LHCN-M2 (cell line): ENCODE data around the gene GNB1L. TPM values are rescaled to one million over a fixed set of nuclear protein-coding genes. Genes with fewer than 3 reads are reported as not detected.
A peak's percentile ranks its signal among the peaks of the same experiment; 100 is the strongest.
"Not testable (repeated sequence)": the region's sequence is repeated elsewhere in the genome, so short reads cannot be mapped to it uniquely, and the experiment has no call there.

ENCODE experiments used
- DNase-seq: peaks from one replicate; pipeline ENCODE4 v3.0.0-alpha.2; 2012; ENCODE audit warnings: low read depth
- total RNA-seq: library from RNA; depleted of rRNA; stranded (reverse); fragments of >200 nt; gene quantifications from 2 replicates; pipeline ENCODE4 v1.2.3, GENCODE V29; 2014

Gene GNB1L
- total RNA-seq, 1 experiment from 2014 or later, result 11.3 TPM

- no peak for DNase-seq
Observed at GRCh38 chr22:19890502-19891316, 36.0 kb upstream of the GNB1L start.

- no peak for DNase-seq
Observed at GRCh38 chr22:19889951-19890350, 35.3 kb upstream of the GNB1L start.

DNA sequence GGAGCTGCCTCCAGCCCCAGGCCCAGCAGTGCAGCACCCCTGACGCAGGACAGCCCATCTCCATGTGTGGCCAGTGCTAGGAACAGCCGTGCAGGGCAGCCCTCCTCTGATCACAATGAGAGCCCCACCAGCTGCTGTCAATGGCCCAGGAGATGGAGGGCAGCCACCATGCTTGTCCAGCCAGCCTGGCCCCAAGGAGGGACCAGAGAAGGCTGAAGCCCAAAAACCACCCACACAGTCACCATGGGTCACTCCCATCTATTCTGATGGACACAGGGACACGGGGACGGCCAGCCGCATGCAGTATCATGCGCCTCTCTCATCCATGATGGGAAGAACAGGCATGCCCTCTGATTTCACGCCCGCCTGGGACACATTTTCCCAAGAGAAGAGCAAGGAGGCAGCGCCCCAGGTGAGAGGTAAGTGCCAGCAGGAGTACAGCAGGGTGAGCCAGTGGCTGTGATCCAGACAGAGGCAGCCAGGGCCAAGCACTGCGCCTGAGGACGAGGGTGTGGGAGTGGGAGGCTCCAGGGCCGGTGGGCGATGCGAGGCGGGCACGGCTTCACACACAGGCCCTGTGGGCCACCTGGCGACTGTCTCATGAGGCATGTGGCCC lies 33.6 kb upstream of the GNB1L start:
- no peak for DNase-seq

GRCh38 chr22:19887256-19887985 lies 32.7 kb upstream of the GNB1L start:
- no peak for DNase-seq

DNA sequence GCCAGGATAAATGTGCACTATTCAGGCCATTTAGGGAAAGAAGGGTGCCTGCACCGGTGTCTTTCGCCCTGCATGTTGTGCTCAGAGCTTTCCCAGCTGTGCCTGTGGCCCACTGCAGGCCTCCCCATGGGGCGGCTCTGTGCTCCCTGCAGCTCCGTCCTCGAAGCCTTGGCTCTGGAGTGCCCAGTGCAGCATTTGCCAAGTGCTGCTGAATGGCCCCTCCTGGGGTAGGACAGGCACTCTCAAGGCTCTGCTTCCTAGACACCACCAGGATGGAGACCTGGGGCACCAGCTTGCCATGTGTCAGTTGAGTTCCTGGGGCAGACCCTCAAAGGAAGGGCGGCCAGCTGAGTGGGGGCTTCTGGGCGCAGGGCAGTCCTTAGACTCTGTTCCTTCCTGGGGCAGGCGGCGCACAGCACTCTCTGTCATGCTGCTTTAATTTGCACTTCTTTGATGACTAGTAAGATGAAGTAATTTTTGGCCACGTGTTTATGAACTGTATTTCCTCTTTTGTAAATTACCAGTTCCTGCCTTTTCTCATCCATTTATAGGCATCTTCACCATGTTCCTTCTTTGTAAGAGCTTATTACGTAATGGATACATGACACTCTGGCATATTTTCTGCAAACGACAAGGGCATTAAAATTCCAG lies 32.1 kb upstream of the GNB1L start:
- no peak for DNase-seq

DNA sequence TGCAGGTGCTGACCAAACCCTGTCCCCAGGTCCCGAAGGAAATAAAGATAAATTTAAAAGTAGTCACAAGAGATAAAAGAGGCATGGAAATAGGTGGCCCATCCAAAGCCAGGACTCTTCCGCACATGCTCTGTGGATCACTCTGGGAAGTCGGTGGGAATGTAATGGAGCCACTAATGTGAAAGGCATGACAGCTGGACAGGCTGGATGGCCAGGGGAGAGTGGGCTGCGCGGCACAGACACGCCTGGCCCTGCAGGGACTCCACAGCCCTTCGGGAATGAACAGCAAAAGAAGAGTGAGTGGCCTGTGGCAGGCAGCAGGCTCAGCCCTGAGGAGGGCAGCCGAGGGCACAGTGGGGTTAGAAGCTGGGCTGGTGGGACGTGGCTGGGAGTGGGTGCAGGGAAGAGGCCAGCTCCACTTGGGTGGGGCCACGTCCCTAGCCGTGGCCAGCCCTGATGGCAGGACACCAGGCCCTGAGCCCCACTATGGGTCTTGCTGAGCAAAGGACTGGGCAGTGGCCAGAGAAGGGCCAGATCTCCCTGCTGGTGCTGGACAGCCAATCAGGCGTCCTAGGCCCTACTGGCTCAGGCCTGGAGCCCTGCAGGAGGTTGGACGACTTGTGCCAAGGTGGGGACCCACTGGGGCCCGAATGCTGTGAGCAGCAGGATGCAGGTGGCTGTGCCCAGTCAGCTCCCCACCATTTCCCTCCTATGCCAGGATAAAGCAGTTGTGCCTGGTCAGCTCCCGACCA lies 31.3 kb upstream of the GNB1L start:
- peak; percentile 70 for DNase-seq

DNA sequence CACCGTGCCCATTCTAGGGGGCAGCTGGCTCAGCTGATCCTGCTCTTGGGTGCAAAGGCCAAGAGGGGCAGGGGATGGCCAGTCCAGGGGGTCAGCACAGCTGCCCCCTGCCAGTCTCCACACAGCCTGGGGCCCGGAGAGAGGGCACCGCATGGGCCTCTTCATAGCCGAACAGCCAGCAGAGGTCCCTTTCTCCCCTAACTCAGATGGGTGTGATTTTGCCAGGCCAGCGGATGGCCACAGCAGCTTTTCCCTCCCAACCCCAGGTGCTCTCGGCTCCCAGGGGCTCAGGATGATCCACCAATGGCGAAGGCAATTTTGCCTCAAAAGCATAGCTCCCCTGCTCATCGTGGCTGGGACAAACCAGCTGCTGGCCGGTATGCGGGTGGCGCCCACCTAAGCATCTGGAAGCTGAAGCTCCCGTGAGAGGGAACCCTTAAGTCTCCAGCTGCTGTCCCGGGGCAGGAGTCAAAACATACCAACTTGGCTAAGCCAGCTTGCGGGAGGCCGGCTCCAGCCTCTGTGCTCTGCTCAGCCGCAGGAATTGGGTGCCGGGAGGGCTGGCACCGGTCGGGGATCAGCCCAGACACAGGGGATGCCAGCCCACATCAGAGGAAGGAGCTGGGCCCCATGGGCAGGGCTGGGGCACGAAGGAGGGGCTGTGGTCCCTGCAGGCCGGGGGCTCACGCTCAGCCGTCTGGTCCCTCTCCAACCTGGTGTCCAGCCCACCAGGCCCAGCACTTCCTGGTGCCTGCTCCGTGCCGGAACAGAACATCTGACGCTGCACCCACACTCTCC lies 30.5 kb upstream of the GNB1L start:
- peak; percentile 87 for DNase-seq

- DNase-seq, result no peak
Observed at GRCh38 chr22:19884161-19884953, 29.7 kb upstream of the GNB1L start.

GRCh38 chr22:19883446-19883845 lies 28.8 kb upstream of the GNB1L start:
- DNase-seq, result not testable (repeated sequence)

DNA sequence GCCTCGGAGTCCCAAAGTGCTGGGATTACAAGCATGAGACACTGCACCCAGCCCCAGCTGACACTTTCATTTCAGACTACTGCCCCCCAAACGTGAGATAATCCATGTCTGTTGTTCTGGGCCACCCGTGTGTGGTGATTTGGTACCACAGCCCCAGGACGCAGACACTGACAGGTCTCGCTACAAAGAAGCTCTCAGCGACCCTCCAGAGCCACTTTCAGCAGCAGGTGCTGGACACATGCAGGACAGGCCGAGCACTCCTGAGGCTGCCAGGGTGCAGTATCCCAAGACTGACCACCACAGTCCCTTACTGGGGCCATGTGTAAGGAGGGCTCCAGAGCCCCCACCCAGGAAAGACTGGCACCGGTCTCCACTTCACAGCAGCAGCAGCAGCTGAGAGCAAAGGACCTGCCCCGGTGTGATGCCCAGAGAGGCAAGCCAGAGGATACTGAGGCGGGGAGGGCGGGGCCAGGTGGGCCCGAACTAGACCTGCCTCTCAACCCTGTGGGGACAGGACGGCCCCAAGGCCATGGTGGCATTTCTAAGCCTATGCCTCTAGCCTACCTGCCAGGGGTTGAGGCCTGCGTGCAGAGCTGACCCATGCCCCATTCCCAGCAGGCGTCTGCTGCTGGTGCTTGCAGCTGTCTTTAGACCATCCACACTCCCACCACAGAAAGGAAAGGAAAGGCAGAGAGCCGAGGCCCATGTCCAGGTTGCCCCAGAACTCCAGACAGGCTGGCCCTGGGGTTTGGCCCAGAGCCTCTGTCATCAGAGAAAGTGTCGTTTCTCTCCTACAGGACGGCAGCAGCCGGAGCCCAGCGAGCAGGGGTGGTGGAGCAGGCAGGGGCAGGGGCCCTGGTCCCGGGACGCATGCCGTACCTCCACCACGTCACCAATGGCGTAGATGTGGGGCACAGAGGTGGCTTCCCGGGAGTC lies 28.0 kb upstream of the GNB1L start:
- DNase-seq, result no peak

DNA sequence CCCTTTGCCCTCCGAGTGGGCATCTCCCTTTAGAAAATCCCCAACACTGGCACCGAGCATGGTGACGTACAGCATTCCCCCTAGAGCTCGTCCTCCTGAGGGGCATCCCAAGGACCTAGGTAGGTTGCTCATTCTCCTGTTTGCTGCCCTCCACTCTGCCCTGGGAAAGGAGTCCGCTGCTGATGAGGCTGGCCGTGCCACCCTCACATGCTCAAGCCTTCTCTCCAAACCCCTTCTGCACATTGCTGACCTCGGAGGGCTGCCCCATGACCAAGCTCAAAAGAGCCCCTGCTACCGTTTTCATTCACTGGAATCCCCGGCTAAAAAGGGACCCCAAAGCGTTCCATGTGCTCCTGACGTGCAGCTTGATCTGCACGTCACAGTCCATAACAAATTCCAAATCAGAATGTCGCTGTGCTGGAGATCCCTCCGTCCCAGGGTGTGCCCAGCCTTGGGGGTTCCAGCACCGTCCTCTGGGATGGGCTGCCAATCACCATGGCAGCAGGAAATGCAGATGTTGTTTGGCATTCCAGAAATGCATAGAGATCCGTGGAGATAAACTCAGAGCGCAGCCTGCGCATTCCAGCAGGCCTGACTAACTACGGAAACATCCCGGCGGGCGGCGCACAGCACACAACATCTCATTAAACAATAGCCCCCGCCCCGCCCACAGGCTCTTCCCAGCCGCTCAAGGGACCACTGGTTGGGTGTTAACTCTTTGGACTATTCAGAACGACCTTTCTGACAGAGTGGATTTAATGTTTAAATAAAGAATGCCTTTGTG lies 26.3 kb upstream of the GNB1L start:
- peak; percentile 97 for DNase-seq

DNA sequence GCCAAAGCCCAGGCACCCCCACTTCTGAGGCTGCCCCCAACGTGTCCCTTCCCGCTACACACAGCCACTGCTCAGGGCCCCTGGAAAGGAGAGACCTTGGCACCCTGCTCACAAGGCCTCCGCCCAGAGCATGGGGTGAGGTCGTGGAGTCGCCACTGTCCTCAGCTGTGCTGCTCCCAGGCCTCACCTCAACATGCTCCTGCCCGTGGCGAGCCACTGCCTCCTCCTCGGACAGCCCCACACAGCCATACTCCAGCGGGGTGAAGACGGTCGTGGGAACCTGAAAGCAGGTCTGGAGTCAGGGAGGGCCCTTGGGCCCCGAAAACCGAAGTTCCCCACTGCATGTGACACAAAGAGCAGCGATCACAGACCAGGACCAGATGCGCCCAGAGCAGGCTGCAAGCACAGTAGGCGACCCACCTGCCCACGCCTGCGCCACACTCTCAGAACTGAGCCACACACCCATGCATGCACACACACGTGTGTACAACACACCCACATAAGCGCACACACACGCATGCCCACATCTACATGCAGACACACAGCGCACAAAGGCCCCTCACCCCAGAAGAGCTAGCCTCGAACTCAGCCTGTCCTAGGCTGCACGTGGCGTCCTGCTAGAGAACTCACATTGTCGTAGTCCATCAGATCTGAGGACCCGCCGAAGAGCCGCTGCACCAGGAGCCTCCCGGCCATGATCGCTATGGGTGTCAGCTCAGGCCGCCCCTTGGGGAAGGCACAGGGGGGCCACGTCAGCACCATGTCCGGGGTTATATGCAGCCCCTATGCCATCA lies 25.5 kb upstream of the GNB1L start:
- DNase-seq, result no peak

DNA sequence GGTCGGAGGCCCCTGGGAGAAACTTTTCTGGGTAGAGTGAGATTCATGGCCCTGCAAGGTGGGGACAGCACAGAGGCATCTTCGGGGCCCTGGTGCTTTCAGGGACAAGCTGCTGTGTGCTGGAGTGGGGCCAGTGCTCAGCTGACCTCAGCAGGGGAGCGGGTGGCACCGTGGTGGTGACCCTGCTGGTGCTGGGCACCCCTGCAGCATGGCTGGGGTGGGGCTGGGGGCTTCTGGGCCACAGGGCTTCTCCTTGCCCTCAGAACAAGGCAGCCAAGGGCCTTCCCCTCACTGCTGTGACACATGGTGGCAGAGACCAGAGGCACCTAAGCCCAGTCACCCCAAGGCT lies 24.9 kb upstream of the GNB1L start:
- no peak for DNase-seq

DNA sequence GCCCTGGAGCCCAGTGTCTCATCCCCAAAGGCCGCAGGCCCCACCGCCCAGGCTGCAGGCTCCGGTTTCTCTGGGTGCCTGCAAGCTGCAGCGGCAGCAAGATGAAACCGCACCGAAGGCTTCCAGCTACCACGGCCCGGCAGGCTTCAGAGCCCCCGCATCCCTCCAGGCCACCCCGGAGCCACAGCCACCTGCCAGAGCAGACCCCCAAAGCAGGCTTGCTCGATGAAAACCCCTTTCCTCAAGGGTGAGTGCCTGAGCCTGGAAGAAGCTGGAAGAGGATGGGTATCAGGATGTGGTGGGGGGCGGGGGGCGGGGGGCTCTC lies 24.5 kb upstream of the GNB1L start:
- DNase-seq, result no peak

GRCh38 chr22:19878461-19879245 lies 24.0 kb upstream of the GNB1L start:
- DNase-seq, result peak; percentile 49

GRCh38 chr22:19877626-19878339 lies 23.1 kb upstream of the GNB1L start:
- peak; percentile 78 for DNase-seq
